ENCODE data around the gene SLC48A1.

Gene SLC48A1

DNA sequence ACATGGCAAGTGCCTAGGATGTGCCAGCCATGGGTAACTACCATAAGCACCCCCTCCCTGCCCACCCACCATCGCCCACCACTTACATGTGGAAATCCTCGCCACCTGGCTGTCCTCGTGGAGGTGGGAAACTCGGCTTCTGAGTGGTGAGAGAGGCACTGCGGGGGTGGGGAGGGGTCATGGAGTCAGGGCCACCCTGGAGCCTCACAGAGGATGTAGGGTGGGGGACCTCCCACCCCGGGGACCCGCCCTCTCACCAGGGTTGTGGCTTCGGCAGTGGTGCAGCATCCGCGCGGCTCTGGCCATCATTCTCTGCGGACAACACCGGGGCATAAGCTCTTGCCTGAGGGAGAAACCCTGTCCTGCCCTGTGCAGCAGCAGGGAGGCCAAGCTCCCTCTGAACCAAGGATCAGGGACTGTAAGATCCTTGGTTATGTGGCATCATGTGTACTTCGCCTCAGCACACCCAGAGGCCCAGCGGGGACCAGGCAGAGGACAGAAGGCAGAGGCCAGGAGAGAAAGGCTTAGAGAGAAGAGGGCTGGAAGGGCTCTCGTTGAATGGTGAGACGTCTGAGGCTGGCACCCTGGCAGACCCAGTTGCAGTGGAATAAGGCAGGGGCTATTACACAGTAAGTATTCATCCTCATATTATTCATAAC is 35.0 kb upstream of the SLC48A1 start:
- no peaks in the 10 kb centered on the region for H3K36me3 Mint-ChIP-seq
- H3K4me1 Mint-ChIP-seq: peaks cover 8% of the 10 kb centered on the region
- CTCF ChIA-PET: interaction anchor here (11.9 to 14.2 kb wide), 2 partner anchors 36 to 101 kb away, joined by 544 to 597 read pairs; partner anchors contain the start of gene SLC48A1
- H3K4me3 Mint-ChIP-seq: no peak overlapping the region
- H3K27ac Mint-ChIP-seq: no peak overlapping the region
- no peak for DNase-seq
- peaks cover 35% of the 10 kb centered on the region for H3K27me3 Mint-ChIP-seq
- no peaks in the 10 kb centered on the region for H3K9me3 Mint-ChIP-seq

DNA sequence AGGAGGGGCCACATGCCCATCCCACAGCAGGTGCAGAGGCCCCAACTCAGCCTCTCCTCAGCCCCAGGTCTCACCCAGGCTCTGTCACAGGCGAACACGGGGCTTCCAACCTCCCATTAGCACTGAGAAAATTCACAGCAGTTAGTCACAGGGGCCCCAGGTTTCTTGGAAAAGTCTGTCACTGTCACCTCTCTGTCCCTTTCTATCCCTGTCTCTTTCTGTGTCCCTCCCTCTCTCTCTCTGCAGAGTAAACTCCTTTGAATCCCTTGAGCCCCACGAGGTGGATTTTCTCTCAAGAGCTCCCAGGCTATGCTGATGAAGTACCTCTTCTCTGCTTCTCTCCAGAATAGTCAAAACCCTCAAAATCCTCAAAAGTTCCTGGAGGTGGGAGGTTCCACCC is 33.7 kb upstream of the SLC48A1 start:
- H3K36me3 Mint-ChIP-seq: no peaks in the 10 kb centered on the region
- no peak overlapping the region for H3K4me3 Mint-ChIP-seq
- DNase-seq: no peak
- H3K4me1 Mint-ChIP-seq: peaks cover 8% of the 10 kb centered on the region
- CTCF ChIA-PET: interaction anchor here (0.6 to 14.2 kb wide), 5 partner anchors 23 to 348 kb away, joined by 3 to 597 read pairs (median 107); partner anchors contain the start of gene SLC48A1
- no peak overlapping the region for H3K27ac Mint-ChIP-seq
- H3K9me3 Mint-ChIP-seq: no peaks in the 10 kb centered on the region
- peaks cover 41% of the 10 kb centered on the region for H3K27me3 Mint-ChIP-seq

DNA sequence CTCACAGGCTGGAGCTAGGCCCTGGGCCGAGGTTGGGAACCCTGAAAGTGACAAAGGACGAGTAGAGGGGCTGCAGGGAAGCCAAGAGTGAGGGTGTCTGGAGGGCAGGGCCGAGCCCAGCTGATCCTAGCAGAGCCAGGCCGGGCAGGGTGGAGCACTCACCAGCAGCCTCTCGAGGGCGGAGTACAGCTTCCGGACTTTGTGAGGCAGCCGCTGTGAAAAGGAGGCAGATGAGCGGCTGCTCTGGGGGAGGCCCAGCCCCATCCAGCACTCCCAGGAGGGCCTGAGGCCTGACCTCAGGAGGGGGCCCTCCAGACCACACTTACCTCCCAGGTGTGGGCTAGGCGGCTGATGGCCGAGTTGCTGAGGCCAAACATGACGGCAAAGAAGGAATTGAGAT is 33.1 kb upstream of the SLC48A1 start:
- Mint-ChIP-seq H3K36me3 (no peaks in the 10 kb centered on the region), H3K4me1 (peaks cover 8% of the 10 kb centered on the region), H3K9me3 (no peaks in the 10 kb centered on the region), H3K27me3 (peaks cover 44% of the 10 kb centered on the region), H3K27ac (no peak overlapping the region), H3K4me3 (no peak overlapping the region)
- DNase-seq: no peak
- CTCF ChIA-PET: interaction anchor here (1.6 to 14.2 kb wide), 6 partner anchors 8 to 207 kb away, joined by 3 to 597 read pairs (median 157); partner anchors contain the start of genes RAPGEF3 and SLC48A1

DNA sequence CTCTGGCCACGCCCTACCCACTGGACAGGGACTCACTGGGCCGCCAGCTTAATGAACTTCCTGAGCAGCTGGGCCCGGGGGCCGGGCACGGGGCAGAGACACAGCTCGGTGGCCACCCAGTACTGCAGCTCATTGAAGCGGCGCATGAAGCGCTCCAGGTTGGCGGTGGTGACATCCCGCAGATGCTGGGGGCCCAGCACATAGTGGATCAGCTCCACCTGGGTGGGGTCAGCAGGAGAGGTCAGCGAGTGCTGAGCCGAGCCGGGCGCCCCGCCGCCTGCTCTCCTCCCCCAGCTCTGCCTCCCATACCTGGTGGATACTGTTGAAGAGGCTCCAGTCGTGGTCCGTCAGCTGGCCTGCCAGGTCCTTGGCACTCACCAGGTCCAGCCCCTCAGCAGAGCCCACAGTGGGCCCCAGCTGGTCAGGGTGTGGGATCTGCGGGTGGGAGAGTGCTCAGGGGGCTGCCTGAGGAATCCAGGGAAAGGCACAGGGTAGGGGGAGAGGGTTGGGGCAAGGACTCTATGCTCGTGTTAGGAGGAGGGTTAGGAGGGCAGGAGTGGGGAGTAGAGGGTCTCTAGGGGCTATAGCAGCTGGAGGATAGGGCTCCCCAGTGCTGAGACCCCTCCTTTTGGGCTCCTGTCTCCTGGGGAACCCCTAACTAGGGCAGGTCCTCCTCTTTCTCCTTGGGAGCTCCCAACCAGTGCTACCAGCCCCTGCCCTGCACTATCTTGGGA is 32.3 kb upstream of the SLC48A1 start:
- no peak for DNase-seq
- Mint-ChIP-seq H3K27me3 (peaks cover 52% of the 10 kb centered on the region), H3K36me3 (no peaks in the 10 kb centered on the region), H3K27ac (no peak overlapping the region), H3K9me3 (no peaks in the 10 kb centered on the region), H3K4me3 (no peak overlapping the region), H3K4me1 (peaks cover 8% of the 10 kb centered on the region)
- CTCF ChIA-PET: interaction anchor here (1.1 to 14.2 kb wide), 16 partner anchors 9 to 220 kb away, joined by 3 to 597 read pairs (median 18); partner anchors contain the start of genes ENDOU, RAPGEF3 and SLC48A1

DNA sequence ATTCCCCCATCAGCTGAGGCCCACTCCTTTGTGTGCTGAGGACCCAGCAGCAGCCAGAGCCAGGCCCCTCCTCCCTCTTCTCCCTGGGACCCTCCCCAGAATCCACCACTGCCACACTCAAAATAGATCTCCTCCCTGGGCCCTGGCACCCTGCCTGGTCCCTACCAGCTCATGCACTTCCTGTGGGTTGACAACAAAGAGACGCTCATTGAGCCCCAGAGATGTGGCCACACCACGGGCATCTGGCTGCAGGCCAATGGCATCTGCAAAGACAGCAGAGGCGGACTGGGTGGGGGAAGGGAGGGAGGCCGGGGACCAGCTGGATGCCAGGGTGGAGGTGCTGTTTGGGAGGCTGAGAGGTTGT is 31.7 kb upstream of the SLC48A1 start:
- peaks cover 8% of the 10 kb centered on the region for H3K4me1 Mint-ChIP-seq
- peak; percentile 54 for DNase-seq
- no peaks in the 10 kb centered on the region for H3K36me3 Mint-ChIP-seq
- H3K9me3 Mint-ChIP-seq: no peaks in the 10 kb centered on the region
- H3K4me3 Mint-ChIP-seq: no peak overlapping the region
- peaks cover 57% of the 10 kb centered on the region for H3K27me3 Mint-ChIP-seq
- CTCF ChIA-PET: interaction anchor here (0.5 to 14.2 kb wide), 25 partner anchors 9 to 708 kb away, joined by 3 to 597 read pairs (median 5); partner anchors contain the start of genes ENDOU, RAPGEF3 and SLC48A1
- no peak overlapping the region for H3K27ac Mint-ChIP-seq

DNA sequence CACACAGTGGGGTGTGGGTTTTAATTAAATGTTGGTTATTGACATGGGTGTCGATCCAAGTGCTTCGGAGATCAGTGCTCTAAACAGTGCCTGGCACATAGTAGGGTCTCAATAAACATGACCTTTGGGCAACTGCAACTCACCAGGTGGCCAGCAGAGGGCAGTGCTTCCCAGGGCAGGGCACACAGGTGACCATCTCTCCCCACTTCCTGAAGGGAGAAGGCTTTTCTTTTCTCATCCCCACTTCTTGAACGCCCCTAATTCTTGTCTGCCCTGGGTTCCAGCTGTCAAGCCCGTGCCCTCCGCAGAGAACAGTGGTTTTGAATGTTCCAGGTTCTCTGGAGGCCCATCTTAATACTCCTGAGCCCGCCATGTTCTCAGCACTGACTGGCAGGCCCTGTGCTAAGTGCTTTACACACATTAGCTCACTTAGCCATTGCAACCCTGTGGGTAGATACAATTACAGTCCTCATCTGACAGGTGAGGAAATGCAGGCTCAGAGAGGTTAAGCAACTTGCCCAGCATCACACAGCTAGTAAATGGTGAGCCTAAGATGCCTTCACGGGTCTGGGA is 30.7 kb upstream of the SLC48A1 start:
- H3K4me3 Mint-ChIP-seq: no peak overlapping the region
- H3K36me3 Mint-ChIP-seq: no peaks in the 10 kb centered on the region
- CTCF ChIA-PET: interaction anchor here (0.6 to 14.2 kb wide), 38 partner anchors 10 to 1261 kb away, joined by 3 to 597 read pairs (median 5); partner anchors contain the start of genes ASB8, ENDOU, RAPGEF3 and SLC48A1
- no peaks in the 10 kb centered on the region for H3K9me3 Mint-ChIP-seq
- peaks cover 8% of the 10 kb centered on the region for H3K4me1 Mint-ChIP-seq
- H3K27ac Mint-ChIP-seq: no peak overlapping the region
- H3K27me3 Mint-ChIP-seq: peaks cover 64% of the 10 kb centered on the region
- DNase-seq: peak; percentile 86

DNA sequence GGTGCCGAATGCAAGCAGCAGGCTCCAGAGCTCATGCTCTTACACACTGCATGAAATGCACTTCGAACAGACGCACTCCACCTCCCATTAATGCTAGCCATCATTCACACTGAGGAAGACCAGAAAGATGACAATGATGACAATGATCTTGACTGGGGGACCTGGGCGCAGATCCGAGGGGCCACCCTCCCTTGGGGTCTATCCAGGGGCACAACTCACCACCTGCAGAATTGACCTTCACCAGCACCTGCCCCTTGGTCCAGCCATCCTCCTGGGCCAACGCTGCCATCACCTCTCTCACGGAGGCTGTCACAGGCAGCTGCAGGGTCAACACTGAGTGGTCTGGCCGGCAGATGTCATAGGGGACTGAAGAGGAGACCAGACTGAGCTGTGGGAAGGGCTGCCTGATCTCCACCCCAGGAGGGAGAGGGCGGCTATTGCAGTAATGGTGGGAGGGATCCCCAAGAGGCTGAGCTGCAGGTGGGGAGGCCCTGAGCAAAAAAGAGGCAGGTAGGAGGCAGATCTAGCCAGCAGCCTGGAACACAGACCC is 29.7 kb upstream of the SLC48A1 start:
- peaks cover 8% of the 10 kb centered on the region for H3K4me1 Mint-ChIP-seq
- no peaks in the 10 kb centered on the region for H3K9me3 Mint-ChIP-seq
- CTCF ChIA-PET: interaction anchor here (0.8 to 14.2 kb wide), 32 partner anchors 11 to 447 kb away, joined by 3 to 597 read pairs (median 4); partner anchors contain the start of genes ASB8, ENDOU, RAPGEF3 and SLC48A1
- H3K4me3 Mint-ChIP-seq: no peak overlapping the region
- H3K27ac Mint-ChIP-seq: no peak overlapping the region
- H3K27me3 Mint-ChIP-seq: peaks cover 67% of the 10 kb centered on the region
- H3K36me3 Mint-ChIP-seq: no peaks in the 10 kb centered on the region
- DNase-seq: no peak

DNA sequence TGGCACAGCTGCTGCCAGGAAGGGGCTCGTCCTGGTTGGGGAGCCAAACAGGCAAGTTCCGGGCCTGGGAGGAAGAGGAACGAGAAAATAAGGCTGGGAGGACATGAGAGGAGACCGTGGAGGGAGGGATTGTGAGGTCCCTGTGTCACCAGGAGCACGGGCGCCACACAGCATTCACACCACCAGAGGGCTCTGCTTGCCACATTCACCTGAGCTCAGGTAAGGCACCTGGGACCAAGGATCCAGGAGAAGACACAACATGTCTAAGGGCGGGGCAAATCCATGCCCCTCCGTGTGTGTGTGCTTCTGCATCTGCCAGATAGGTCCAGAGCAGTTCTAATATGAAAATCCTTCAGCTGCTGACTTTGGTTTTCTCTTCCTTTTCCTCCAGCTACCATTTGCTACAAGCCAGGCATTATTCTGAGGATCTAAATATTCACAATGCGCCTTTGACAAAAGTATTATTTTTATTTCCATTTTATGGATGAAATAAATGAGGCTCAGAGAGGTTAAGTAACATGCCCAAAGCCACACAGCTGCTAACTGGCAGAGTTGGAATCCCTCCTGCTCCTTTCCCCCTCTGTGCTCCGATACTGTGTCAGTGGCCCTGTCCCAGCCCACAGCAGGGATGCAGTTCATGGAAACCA is 28.9 kb upstream of the SLC48A1 start:
- Mint-ChIP-seq H3K27me3 (peaks cover 69% of the 10 kb centered on the region), H3K4me1 (peaks cover 8% of the 10 kb centered on the region), H3K27ac (no peak overlapping the region), H3K4me3 (no peak overlapping the region), H3K9me3 (no peaks in the 10 kb centered on the region), H3K36me3 (no peaks in the 10 kb centered on the region)
- CTCF ChIA-PET: interaction anchor here (0.7 to 14.2 kb wide), 25 partner anchors 11 to 414 kb away, joined by 3 to 597 read pairs (median 4); partner anchors contain the start of genes ASB8, ENDOU, RAPGEF3 and SLC48A1
- DNase-seq: peak; percentile 81

DNA sequence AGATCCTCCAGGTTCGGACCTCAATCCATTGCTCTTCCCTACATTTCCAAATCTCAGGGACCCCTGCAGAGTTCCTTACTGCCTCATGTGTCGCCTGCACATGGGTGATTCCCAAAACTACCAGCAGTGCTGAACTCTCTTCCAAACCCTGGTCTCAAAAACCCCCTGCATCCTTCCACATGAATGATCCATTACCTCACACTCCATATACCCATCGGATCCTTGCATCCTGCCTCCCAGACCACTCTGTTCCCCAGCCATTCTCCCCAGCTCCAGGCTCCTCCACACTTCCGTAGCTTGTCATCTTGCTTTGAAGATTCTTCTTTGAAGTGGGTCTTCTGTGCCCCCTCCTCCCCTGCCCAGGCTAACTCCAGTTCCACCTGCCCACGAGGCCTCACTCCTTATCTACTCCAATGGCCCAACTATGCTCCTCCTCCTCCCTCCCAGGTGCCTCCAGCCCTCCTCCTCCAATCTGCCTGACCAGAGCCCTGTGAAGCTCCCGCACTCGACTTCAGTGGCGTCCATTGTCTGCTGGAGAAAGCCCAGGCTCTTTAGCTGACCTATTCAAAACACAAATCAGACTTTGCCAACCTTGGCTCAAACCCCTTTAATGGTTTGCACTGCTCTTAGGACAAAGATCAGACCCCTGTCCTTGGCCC is 28.1 kb upstream of the SLC48A1 start:
- CTCF ChIA-PET: interaction anchor here (0.7 to 14.2 kb wide), 18 partner anchors 11 to 206 kb away, joined by 3 to 597 read pairs (median 10); partner anchors contain the start of genes RAPGEF3 and SLC48A1
- no peaks in the 10 kb centered on the region for H3K9me3 Mint-ChIP-seq
- H3K27ac Mint-ChIP-seq: no peak overlapping the region
- DNase-seq: no peak
- H3K27me3 Mint-ChIP-seq: peaks cover 67% of the 10 kb centered on the region
- H3K36me3 Mint-ChIP-seq: no peaks in the 10 kb centered on the region
- no peak overlapping the region for H3K4me3 Mint-ChIP-seq
- peaks cover 8% of the 10 kb centered on the region for H3K4me1 Mint-ChIP-seq

DNA sequence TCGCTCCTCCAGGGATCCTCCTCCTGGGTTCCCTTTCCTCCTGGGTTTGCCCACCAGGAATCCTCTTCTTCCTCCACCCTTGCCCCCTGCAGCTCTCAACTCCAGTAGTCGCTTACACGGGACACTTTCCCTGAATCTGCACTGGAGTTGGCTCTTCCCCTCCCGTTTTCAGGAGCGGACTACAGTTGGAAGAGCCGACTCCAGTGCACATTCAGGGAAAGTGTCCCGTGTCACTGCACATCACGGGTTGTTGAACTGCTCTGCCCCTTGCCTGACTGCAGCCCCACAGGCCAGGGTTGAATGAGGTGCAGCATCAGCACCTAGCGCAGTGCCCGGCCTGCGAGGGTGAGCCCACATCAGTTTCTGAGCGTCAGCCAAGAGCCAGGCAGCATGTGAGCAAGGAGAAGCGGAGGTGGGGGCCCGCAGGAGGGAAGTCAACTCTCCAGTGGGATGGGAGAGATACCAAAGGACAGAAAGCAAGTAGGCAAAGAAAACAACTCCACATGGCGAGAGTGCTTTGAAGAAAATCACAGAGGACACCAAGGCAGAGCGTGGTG is 27.5 kb upstream of the SLC48A1 start:
- peaks cover 8% of the 10 kb centered on the region for H3K4me1 Mint-ChIP-seq
- no peak overlapping the region for H3K4me3 Mint-ChIP-seq
- no peaks in the 10 kb centered on the region for H3K36me3 Mint-ChIP-seq
- H3K9me3 Mint-ChIP-seq: no peaks in the 10 kb centered on the region
- no peak for DNase-seq
- no peak overlapping the region for H3K27ac Mint-ChIP-seq
- CTCF ChIA-PET: interaction anchor here (1.4 to 14.2 kb wide), 8 partner anchors 10 to 205 kb away, joined by 3 to 597 read pairs (median 62); partner anchors contain the start of genes RAPGEF3 and SLC48A1
- peaks cover 67% of the 10 kb centered on the region for H3K27me3 Mint-ChIP-seq

DNA sequence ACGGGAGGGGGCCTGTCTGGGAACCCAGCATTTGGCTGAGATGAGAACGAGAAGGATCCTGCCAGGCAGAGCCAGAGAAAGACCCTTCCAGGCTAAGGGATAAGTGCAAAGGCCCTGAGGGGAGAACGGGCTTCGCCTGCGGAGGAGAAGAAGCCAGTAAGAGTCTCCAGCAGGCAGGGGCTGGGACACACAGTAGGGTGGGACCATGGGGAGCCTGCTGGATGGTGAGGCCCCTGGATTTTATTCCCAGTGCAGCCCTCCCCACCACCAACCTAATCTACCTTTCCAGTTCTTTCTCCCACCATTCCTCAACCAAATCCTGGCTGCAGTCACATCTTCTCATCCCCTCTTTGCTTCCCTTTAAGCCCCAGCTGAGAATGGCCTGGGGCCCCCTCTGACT is 27.0 kb upstream of the SLC48A1 start:
- CTCF ChIA-PET: interaction anchor here (5.9 to 14.2 kb wide), 4 partner anchors 9 to 93 kb away, joined by 76 to 597 read pairs (median 376); partner anchors contain the start of genes RAPGEF3 and SLC48A1
- no peaks in the 10 kb centered on the region for H3K36me3 Mint-ChIP-seq
- H3K4me1 Mint-ChIP-seq: peaks cover 8% of the 10 kb centered on the region

DNA sequence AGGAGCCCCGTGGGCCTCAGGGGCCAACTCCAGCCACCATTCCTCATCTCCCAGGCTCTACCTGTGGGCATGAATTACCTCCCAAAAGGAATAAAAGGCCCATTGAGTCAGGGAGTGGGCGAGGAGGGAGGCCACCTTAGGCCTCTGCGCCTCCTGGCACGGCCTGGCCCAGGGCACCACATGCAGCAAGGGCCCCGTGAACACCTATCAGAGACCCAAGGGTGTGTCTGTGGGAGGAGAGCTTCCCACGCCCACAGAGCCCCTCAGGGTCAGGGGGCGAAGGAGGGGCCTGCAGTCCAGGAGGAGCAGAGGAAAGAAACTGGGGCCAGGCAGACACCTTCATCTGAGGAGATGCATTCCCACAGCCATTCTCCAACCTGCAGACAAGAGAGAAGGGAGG is 26.5 kb upstream of the SLC48A1 start:
- Mint-ChIP-seq H3K27me3 (peaks cover 67% of the 10 kb centered on the region), H3K4me1 (peaks cover 4% of the 10 kb centered on the region), H3K27ac (no peak overlapping the region), H3K9me3 (no peaks in the 10 kb centered on the region), H3K4me3 (no peak overlapping the region), H3K36me3 (no peaks in the 10 kb centered on the region)
- CTCF ChIA-PET: interaction anchor here (9.8 to 14.2 kb wide), 3 partner anchors 9 to 92 kb away, joined by 207 to 597 read pairs (median 544); partner anchors contain the start of genes RAPGEF3 and SLC48A1
- DNase-seq: no peak

More for the DNA sequence above, 27.0 kb upstream of the SLC48A1 start:
- no peaks in the 10 kb centered on the region for H3K9me3 Mint-ChIP-seq
- H3K27me3 Mint-ChIP-seq: peaks cover 67% of the 10 kb centered on the region
- H3K4me3 Mint-ChIP-seq: no peak overlapping the region
- H3K27ac Mint-ChIP-seq: no peak overlapping the region
- no peak for DNase-seq

Measured in activated naive CD4-positive, alpha-beta T cell treated with anti-CD3 and anti-CD28 coated beads, Interleukin-2, amount 10 ng/mL, durations not matched to agents 7 days and 5 days (primary cell).